Measurements from ENCODE around the gene USF2.

USF2 gene

DNA sequence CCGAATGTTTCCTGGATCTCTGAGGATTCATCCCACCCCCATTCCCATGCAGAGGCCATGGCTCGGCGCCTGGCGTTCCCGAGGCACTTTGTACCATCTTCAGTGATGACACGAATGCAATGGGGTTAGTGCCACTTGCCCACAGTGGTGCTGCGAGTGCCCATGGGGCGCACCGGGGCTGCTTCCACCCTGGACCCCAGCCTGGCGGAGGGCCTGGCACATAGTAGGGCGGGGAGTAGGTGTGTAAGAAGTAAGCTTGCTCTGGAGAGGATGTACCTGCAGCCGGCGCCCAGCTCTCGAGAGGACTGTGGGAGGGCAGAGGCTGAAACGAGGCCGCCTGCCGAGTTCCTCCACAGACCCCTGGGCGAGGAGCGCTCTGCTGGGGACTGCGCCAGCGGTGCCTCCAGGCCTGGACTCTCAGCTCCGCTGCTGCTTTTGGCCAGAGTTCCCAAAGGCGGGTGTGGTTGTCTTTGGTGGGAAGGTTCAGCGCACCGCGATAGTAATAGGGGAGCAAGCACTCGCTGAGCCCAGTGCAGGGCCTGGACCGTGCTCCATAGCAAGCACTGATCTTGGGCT is 8.0 kb downstream of the USF2 start:
- DNase-seq (ENCODE audit: low spot score): no peak
- TF ChIP-seq CTCF (IDR thresholded peaks at IDR 0.05; ENCODE audit: extremely low read depth, missing control alignments): no peak

GRCh38 chr19:35278578-35279284 is 10.0 kb downstream of the USF2 start:
- no peak for DNase-seq (ENCODE audit: low spot score)
- TF ChIP-seq CTCF (IDR thresholded peaks at IDR 0.05; ENCODE audit: extremely low read depth, missing control alignments): no peak

DNA sequence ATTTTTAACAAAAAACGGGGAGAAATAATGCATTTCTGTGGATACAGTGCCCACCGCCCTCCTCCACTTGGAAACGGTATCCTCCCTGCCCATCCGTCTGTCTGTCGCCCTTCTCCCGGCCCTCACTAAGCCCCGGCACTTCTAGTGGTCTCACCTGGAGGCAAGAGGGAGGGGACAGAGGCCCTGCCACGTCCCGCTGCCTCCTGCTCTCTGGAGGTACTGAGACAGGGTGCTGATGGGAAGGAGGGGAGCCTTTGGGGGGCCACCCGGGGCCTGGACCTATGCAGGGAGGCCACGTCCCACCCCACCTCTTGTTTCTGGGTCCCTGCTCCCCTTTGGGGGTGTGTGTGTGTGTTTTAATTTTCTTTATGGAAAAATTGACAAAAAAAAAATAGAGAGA is 10.6 kb downstream of the USF2 start:
- DNase-seq (ENCODE audit: low spot score): no peak
- TF ChIP-seq CTCF (IDR thresholded peaks at IDR 0.05; ENCODE audit: extremely low read depth, missing control alignments): no peak

- no peak for TF ChIP-seq CTCF (IDR thresholded peaks at IDR 0.05; ENCODE audit: extremely low read depth, missing control alignments)
Observed at GRCh38 chr19:35279985-35280821, 11.4 kb downstream of the USF2 start.

DNA sequence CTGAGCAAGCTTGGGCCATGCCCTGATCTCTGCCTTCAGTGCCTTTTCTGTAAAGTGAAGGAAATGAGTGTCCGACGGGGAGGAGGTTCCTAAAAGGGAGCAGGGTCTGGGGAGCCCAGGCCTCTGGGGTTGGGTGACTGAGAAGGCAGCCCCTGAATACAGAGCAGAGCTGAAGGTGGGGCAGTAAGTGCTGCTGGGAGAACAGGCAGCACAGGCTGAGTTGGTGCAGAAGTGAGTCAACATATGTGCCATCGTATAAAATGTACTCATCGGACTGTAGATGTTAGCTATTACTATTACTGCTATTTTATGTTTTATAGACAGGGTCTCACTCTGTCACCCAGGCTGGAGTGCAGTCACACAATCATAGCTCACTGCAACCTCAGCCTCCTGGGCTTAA is 12.5 kb downstream of the USF2 start:
- DNase-seq (ENCODE audit: low spot score): no peak
- no peak for TF ChIP-seq CTCF (IDR thresholded peaks at IDR 0.05; ENCODE audit: extremely low read depth, missing control alignments)

More at GRCh38 chr19:35279985-35280821, 11.4 kb downstream of the USF2 start:
- no peak for DNase-seq (ENCODE audit: low spot score)

GRCh38 chr19:35284153-35285094 is 15.7 kb downstream of the USF2 start:
- no peak for TF ChIP-seq CTCF (IDR thresholded peaks at IDR 0.05; ENCODE audit: extremely low read depth, missing control alignments)
- no peak for DNase-seq (ENCODE audit: low spot score)

All from GM20000 (cell line).